Colonic mucosa (tissue), 4 donors: ENCODE data around the gene MINDY3. TPM values are rescaled to one million over a fixed set of nuclear protein-coding genes. Genes with fewer than 3 reads are reported as not detected.
A peak's percentile ranks its signal among the peaks of the same experiment; 100 is the strongest.

Source experiments
- DNase-seq: peaks from one replicate; pipeline ENCODE4 v3.0.0-alpha.2; 2020
- H3K27ac ChIP-seq: fragments of 200-600 bp; one replicate; pipeline ENCODE4 v1.8.0; 2021
- H3K27me3 ChIP-seq: fragments of 200-600 bp; one replicate; pipeline ENCODE4 v1.8.0; 2021
- H3K36me3 ChIP-seq: fragments of 200-600 bp; one replicate; pipeline ENCODE4 v1.8.0; 2021
- H3K4me1 ChIP-seq: fragments of 200-600 bp; one replicate; pipeline ENCODE4 v1.8.0; 2021; ENCODE audit warnings: mild to moderate bottlenecking
- H3K4me3 ChIP-seq: fragments of 200-600 bp; one replicate; pipeline ENCODE4 v1.8.0; 2021
- H3K9ac ChIP-seq, 2 donors: one replicate each; pipeline ENCODE4 v1.7.0; 2013; ENCODE audit warnings: control low read depth in 2 of 2, low read depth in 2 of 2, low read length in 2 of 2
- H3K9me3 ChIP-seq: fragments of 200-600 bp; one replicate; pipeline ENCODE4 v1.8.0; 2021
- CTCF ChIP-seq: fragments of 200-600 bp; IDR thresholded peaks from one replicate; pipeline ENCODE4 v1.8.0; 2022; ENCODE audit warnings: antibody characterized with exemption, mild to moderate bottlenecking
- intact Hi-C: fragments of 100-400 bp; cut with DNase I; formaldehyde crosslinking; loops from one replicate; pipeline ENCODE4 v1.14.1; 2022
- total RNA-seq, 2 donors: library from RNA; stranded (reverse); fragmentation: NEBNext Ultra II Directional in 1 of 2; extraction: Animal tissue kit (Norgen Biotek cat#: 25700) in 1 of 2; gene quantifications; one replicate each; pipeline ENCODE4 v1.2.1, GENCODE V29; 2021
- donor health status: healthy.
- donor health status: DM: no; HTN: no; CAD: no.
- donor health status: DM: no; HTN: no; CAD: no.

The MINDY3 gene
- total RNA-seq = 10 to 100 TPM; 23.0 to 25.6 TPM

GRCh38 chr10:15859906-15860691 lies at the start of gene MINDY3:
TSS of gene MINDY3 (minus strand) at chr10:15860507. CDS start at chr10:15860299, 208 bp downstream.
- peaks cover 20% of the 10 kb centered on the region for H3K4me1 ChIP-seq
- H3K36me3 ChIP-seq = no peaks in the 10 kb centered on the region
- no peak for TF ChIP-seq CTCF
- intact Hi-C loops = no loop called here
- H3K27me3 ChIP-seq = no peaks in the 10 kb centered on the region
- H3K27ac ChIP-seq = peak within 1 kb of the TSS; percentile 85
- peak within 1 kb of the TSS; percentile 98 for H3K4me3 ChIP-seq
- H3K9me3 ChIP-seq = no peaks in the 10 kb centered on the region
- peak within 1 kb of the TSS; percentile 65 to 82 for H3K9ac ChIP-seq
- DNase-seq = peak; percentile 87

- Histone ChIP-seq H3K9me3 (no peaks in the 10 kb centered on the region), H3K4me3 (no peak overlapping the region), H3K27ac (no peak overlapping the region), H3K9ac (no peak overlapping the region), H3K36me3 (no peaks in the 10 kb centered on the region), H3K27me3 (no peaks in the 10 kb centered on the region), H3K4me1 (no peaks in the 10 kb centered on the region)
- no peak for TF ChIP-seq CTCF
- intact Hi-C loops = loop anchor here (10.0 kb wide), 1 partner anchor 873 kb away; no protein-coding TSS in a partner anchor
- no peak for DNase-seq
Observed at GRCh38 chr10:15901889-15902288, 41.6 kb upstream of the MINDY3 start.

- H3K9me3 ChIP-seq = no peaks in the 10 kb centered on the region
- no peak overlapping the region for H3K27ac ChIP-seq
- H3K9ac ChIP-seq = no peak overlapping the region
- no peak overlapping the region for H3K4me3 ChIP-seq
- intact Hi-C loops = no loop called here
- DNase-seq = no peak
- no peaks in the 10 kb centered on the region for H3K36me3 ChIP-seq
- H3K27me3 ChIP-seq = no peaks in the 10 kb centered on the region
- no peak for TF ChIP-seq CTCF
- H3K4me1 ChIP-seq = no peaks in the 10 kb centered on the region
Observed at GRCh38 chr10:15898046-15898445, 37.7 kb upstream of the MINDY3 start.

- Histone ChIP-seq H3K9me3 (no peaks in the 10 kb centered on the region), H3K4me1 (no peaks in the 10 kb centered on the region), H3K36me3 (no peaks in the 10 kb centered on the region), H3K9ac (no peak overlapping the region), H3K27ac (no peak overlapping the region), H3K27me3 (no peaks in the 10 kb centered on the region), H3K4me3 (no peak overlapping the region)
- intact Hi-C loops = no loop called here
- DNase-seq = no peak
- no peak for TF ChIP-seq CTCF
Observed at GRCh38 chr10:15897287-15897686, 37.0 kb upstream of the MINDY3 start.

GRCh38 chr10:15896654-15897053 lies 36.3 kb upstream of the MINDY3 start:
- no peaks in the 10 kb centered on the region for H3K27me3 ChIP-seq

More at GRCh38 chr10:15896654-15897053, 36.3 kb upstream of the MINDY3 start:
- TF ChIP-seq CTCF = no peak
- H3K9me3 ChIP-seq = no peaks in the 10 kb centered on the region
- no peak overlapping the region for H3K4me3 ChIP-seq
- H3K9ac ChIP-seq = no peak overlapping the region
- intact Hi-C loops = no loop called here
- no peaks in the 10 kb centered on the region for H3K4me1 ChIP-seq
- H3K27ac ChIP-seq = no peak overlapping the region
- no peaks in the 10 kb centered on the region for H3K36me3 ChIP-seq
- DNase-seq = no peak
